GM18870 (cell line): ENCODE data around the gene TCF7L2.

Experiments used
- ATAC-seq: cut with Tn5 transposase; IDR thresholded peaks from one replicate; pipeline ENCODE4 v1.9.1; 2021; ENCODE audit warnings: moderate library complexity; ENCODE audit not compliant: unreplicated experiment

Gene TCF7L2

GRCh38 chr10:113042868-113043267 lies 92.8 kb downstream of the TCF7L2 start:
- no peak for ATAC-seq

GRCh38 chr10:113044016-113044755 lies 94.1 kb downstream of the TCF7L2 start:
- no peak for ATAC-seq

GRCh38 chr10:113045147-113046055 lies 95.4 kb downstream of the TCF7L2 start:
- ATAC-seq, result no peak

GRCh38 chr10:113047151-113047550 lies 97.1 kb downstream of the TCF7L2 start:
- no peak for ATAC-seq

- ATAC-seq, result no peak
Measured at GRCh38 chr10:113047605-113047962, 97.5 kb downstream of the TCF7L2 start.

GRCh38 chr10:113047963-113048781 lies 98.1 kb downstream of the TCF7L2 start:
- ATAC-seq, result no peak

- ATAC-seq, result no peak
Measured at GRCh38 chr10:113049881-113050280, 99.8 kb downstream of the TCF7L2 start.

- ATAC-seq, result no peak
Measured at GRCh38 chr10:113052076-113052830, 102.2 kb downstream of the TCF7L2 start.

GRCh38 chr10:113053091-113053490 lies 103.0 kb downstream of the TCF7L2 start:
- no peak for ATAC-seq

- ATAC-seq, result no peak
Measured at GRCh38 chr10:113053881-113054280, 103.8 kb downstream of the TCF7L2 start.

GRCh38 chr10:113055458-113055857 lies 105.4 kb downstream of the TCF7L2 start:
- no peak for ATAC-seq

GRCh38 chr10:113056030-113056429 lies 106.0 kb downstream of the TCF7L2 start:
- no peak for ATAC-seq

- no peak for ATAC-seq
Measured at GRCh38 chr10:113056441-113057021, 106.5 kb downstream of the TCF7L2 start.

GRCh38 chr10:113057948-113058522 lies 108.0 kb downstream of the TCF7L2 start:
- ATAC-seq, result no peak

- no peak for ATAC-seq
Measured at GRCh38 chr10:113058523-113059370, 108.7 kb downstream of the TCF7L2 start.

GRCh38 chr10:113059371-113059780 lies 109.3 kb downstream of the TCF7L2 start:
- ATAC-seq, result no peak

GRCh38 chr10:113060201-113061053 lies 110.4 kb downstream of the TCF7L2 start:
- ATAC-seq, result no peak

- ATAC-seq, result no peak
Measured at GRCh38 chr10:113061054-113061430, 111.0 kb downstream of the TCF7L2 start.
